Keratinocyte (primary cell): ENCODE data around the gene PGAP3. TPM values are rescaled to one million over a fixed set of nuclear protein-coding genes. Genes with fewer than 3 reads are reported as not detected.

Experiments
- DNase-seq: peaks from one replicate; pipeline ENCODE4 v3.0.0-alpha.2; 2011; ENCODE audit warnings: low read depth, missing footprints, low spot score
- FAIRE-seq: peaks from 2 replicates; lab custom pipeline; 2011; peaks lifted over from hg19 to GRCh38; lab: Jason Lieb, UNC
- H2AFZ ChIP-seq: 2 replicates; pipeline ENCODE4 v1.6.0; 2012; ENCODE audit warnings: low read length, control low read depth, inconsistent platforms; ENCODE audit not compliant: control insufficient read depth
- H3K27ac ChIP-seq: 2 replicates; pipeline ENCODE4 v1.5.1; 2011; ENCODE audit warnings: low read length; ENCODE audit not compliant: control insufficient read depth, insufficient read depth
- H3K27me3 ChIP-seq: 3 replicates; pipeline ENCODE4 v1.6.0; 2011; ENCODE audit warnings: low read length; ENCODE audit not compliant: control insufficient read depth, insufficient read depth; ENCODE audit errors: extremely low read depth
- H3K36me3 ChIP-seq, 2 experiments: 2 replicates in 1 of 2; 3 replicates in 1 of 2; pipeline ENCODE4 v1.5.1; 2011; ENCODE audit warnings: low read length in 2 of 2, mild to moderate bottlenecking in 1 of 2; ENCODE audit not compliant: control insufficient read depth in 2 of 2, insufficient read depth in 2 of 2; ENCODE audit errors: extremely low read depth in 1 of 2
- H3K4me1 ChIP-seq: 3 replicates; pipeline ENCODE4 v1.5.1; 2011; ENCODE audit warnings: low read length; ENCODE audit not compliant: control insufficient read depth, insufficient read depth; ENCODE audit errors: extremely low read depth
- H3K4me2 ChIP-seq: 3 replicates; pipeline ENCODE4 v1.6.0; 2011; ENCODE audit warnings: low read depth, low read length; ENCODE audit not compliant: control insufficient read depth, insufficient read depth; ENCODE audit errors: extremely low read depth
- H3K4me3 ChIP-seq, 3 experiments: fragments of 200-600 bp in 1 of 3; sonication (generic) in 1 of 3; 2 replicates in 2 of 3; 3 replicates in 1 of 3; pipeline ENCODE4 v1.5.1; 2011 to 2016; ENCODE audit warnings: low read length in 3 of 3, mild to moderate bottlenecking in 3 of 3, control low read depth in 2 of 3, inconsistent platforms in 1 of 3, low read depth in 1 of 3, mixed read lengths in 1 of 3, mixed run types in 1 of 3, moderate library complexity in 1 of 3; ENCODE audit not compliant: control insufficient read depth in 2 of 3, insufficient read depth in 2 of 3; ENCODE audit errors: extremely low read depth in 1 of 3
- H3K79me2 ChIP-seq: 2 replicates; pipeline ENCODE4 v1.6.0; 2012; ENCODE audit warnings: low read length; ENCODE audit not compliant: control insufficient read depth, insufficient read depth
- H3K9ac ChIP-seq: 3 replicates; pipeline ENCODE4 v1.6.0; 2011; ENCODE audit warnings: low read length; ENCODE audit not compliant: control insufficient read depth, insufficient read depth; ENCODE audit errors: extremely low read depth
- H3K9me1 ChIP-seq: 3 replicates; pipeline ENCODE4 v1.6.0; 2011; ENCODE audit warnings: low read length; ENCODE audit not compliant: control insufficient read depth, insufficient read depth; ENCODE audit errors: extremely low read depth
- H3K9me3 ChIP-seq: 2 replicates; pipeline ENCODE4 v1.5.1; 2012; ENCODE audit warnings: low read depth, low read length; ENCODE audit not compliant: control insufficient read depth
- H4K20me1 ChIP-seq: 3 replicates; pipeline ENCODE4 v1.6.0; 2011; ENCODE audit warnings: low read length; ENCODE audit not compliant: control insufficient read depth, insufficient read depth; ENCODE audit errors: extremely low read depth
- EZH2 ChIP-seq: IDR thresholded peaks from one replicate; pipeline ENCODE4 v1.6.1; 2012; ENCODE audit warnings: inconsistent platforms, mild to moderate bottlenecking, low read length, moderate library complexity
- dilution Hi-C: fragments of 300-500 bp; cut with MboI; formaldehyde crosslinking; loops from one replicate; pipeline ENCODE4 v1.7.0; 2020; ENCODE audit warnings: low sequenced_read_pairs; ENCODE audit not compliant: extremely low pct_ligation_motif_present
- polyA plus RNA-seq, 5 experiments: library from polyadenylated mRNA; depleted of rRNA in 3 of 5; stranded (reverse) in 3 of 5; stranded (forward) in 1 of 5; unstranded in 1 of 5; fragments of >200 nt; gene quantifications; 1 replicate in 1 of 5; 2 replicates in 3 of 5; 3 replicates in 1 of 5; pipeline versions ENCODE4 v1.2.1 to v1.2.3, GENCODE V29; 2011 to 2012; ENCODE audit warnings: missing spikeins in 2 of 5, low read depth in 1 of 5, low replicate concordance in 1 of 5
- small RNA-seq, 3 experiments: library from RNA; depleted of rRNA; stranded (forward); fragments of <200 nt; gene quantifications; one replicate each; pipeline ENCODE3, GENCODE V24; 2012; ENCODE audit warnings: low read depth in 3 of 3, low replicate concordance in 1 of 3; ENCODE audit not compliant: insufficient read length in 3 of 3
- TF ChIP-seq, protein P1 (sequence below), 3 experiments: IDR thresholded peaks in 1 of 3; conservative IDR thresholded peaks in 1 of 3; optimal IDR thresholded peaks in 1 of 3; 2 replicates in 2 of 3; 3 replicates in 1 of 3; pipeline versions ENCODE3 to v1.5.1; 2011; ENCODE audit warnings: low read length in 3 of 3, mild to moderate bottlenecking in 3 of 3, moderate library complexity in 2 of 3, control low read depth in 1 of 3, inconsistent platforms in 1 of 3; ENCODE audit not compliant: insufficient read depth in 2 of 3; ENCODE audit errors: extremely low read depth in 1 of 3

PGAP3 gene
- polyA plus RNA-seq, 1 donor (not counting 4 experiments of a cell fraction or from before 2014, with no cell fraction given) = 5.6 TPM

DNA sequence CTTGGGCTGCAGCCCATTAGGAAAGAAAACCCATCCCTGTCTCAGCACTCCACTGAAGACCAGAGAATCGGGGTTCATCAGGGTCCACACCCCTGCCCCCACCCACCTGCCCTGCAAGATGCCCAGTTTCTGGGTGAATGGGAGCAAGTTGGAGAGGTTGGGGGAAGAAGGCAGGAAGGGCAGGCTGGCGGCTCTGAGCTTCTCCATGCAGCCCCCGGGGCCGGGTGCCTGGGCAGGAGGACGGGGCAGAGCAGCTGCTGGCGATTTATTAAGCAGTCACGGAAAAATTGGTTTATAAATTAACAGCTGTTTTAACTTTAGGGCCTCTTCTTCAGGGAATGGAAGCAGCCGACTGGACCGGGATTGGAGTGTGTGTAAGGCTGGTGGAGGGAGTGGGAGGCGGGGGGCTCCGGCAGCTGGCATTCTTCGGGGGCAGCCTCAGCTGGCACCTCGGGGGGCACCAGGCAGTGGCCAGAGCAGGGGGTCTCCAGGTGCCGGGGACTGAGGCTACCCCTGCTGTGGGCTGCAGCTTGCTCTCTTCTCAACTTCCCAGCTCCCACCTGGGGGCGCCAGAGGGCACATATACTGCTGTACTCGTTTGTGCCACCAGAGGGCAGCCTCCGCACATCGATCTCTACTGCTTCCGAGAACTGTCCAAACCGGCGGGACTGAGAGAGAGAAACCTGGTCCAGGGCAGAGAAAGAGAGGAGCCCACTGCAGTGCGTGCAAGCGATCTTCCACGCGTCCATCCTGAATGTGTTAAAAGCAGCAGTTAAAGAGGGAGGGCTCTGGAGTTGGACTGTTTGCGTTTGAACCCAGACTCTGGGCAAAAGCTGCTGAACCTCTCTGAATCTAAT, 66.1 kb downstream of the PGAP3 start:
- Histone ChIP-seq H3K79me2 (no peaks in the 10 kb centered on the region), H3K4me1 (peaks cover 32% of the 10 kb centered on the region), H3K9ac (no peak overlapping the region), H3K9me1 (no peaks in the 10 kb centered on the region), H3K36me3 (no peaks in the 10 kb centered on the region), H3K27me3 (peaks cover 43% of the 10 kb centered on the region), H3K4me2 (peak overlapping the region; percentile 55), H3K4me3 (no peak overlapping the region), H3K27ac (no peak overlapping the region), H4K20me1 (peaks cover 2% of the 10 kb centered on the region), H3K9me3 (no peaks in the 10 kb centered on the region), H2AFZ (no peak overlapping the region)
- dilution Hi-C loops = no loop called here
- DNase-seq (no peak), FAIRE-seq (peak; percentile 90)
- no peak for TF ChIP-seq EZH2
- TF ChIP-seq, protein P1, sequence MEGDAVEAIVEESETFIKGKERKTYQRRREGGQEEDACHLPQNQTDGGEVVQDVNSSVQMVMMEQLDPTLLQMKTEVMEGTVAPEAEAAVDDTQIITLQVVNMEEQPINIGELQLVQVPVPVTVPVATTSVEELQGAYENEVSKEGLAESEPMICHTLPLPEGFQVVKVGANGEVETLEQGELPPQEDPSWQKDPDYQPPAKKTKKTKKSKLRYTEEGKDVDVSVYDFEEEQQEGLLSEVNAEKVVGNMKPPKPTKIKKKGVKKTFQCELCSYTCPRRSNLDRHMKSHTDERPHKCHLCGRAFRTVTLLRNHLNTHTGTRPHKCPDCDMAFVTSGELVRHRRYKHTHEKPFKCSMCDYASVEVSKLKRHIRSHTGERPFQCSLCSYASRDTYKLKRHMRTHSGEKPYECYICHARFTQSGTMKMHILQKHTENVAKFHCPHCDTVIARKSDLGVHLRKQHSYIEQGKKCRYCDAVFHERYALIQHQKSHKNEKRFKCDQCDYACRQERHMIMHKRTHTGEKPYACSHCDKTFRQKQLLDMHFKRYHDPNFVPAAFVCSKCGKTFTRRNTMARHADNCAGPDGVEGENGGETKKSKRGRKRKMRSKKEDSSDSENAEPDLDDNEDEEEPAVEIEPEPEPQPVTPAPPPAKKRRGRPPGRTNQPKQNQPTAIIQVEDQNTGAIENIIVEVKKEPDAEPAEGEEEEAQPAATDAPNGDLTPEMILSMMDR (optimal IDR thresholded peaks at IDR 0.05 in 1 of 3, IDR thresholded peaks at IDR 0.05 in 1 of 3, conservative IDR thresholded peaks at IDR 0.05 in 1 of 3; ENCODE audit: extremely low read depth in 1 of 3, insufficient read depth in 2 of 3, low read length in 3 of 3) = peak; percentile 100

Small RNA genes within 50 kb of the gene (small RNA-seq; reads per million reads assigned to genes)
- gene MIR4728 = 0 to 0.33 (median 0.25) reads per million in 3 experiments

Other genes starting within 250 kb of the PGAP3 start
- gene MED1, start 236.8 kb downstream of the PGAP3 start, polyA plus RNA-seq = 26.7 to 31.1 TPM (median 27.1 TPM) in 3 replicates
- gene CDK12, start 226.6 kb downstream of the PGAP3 start, polyA plus RNA-seq = 25.7 to 26.6 TPM (median 26.2 TPM) in 3 replicates
- gene NEUROD2, start 80.1 kb downstream of the PGAP3 start, polyA plus RNA-seq = not detected in 3 replicates
- gene PPP1R1B, start 61.1 kb downstream of the PGAP3 start, polyA plus RNA-seq = 0.14 to 0.35 TPM (median 0.18 TPM) in 3 replicates
- 29.0 to 39.6 TPM (median 33.9 TPM) in 3 replicates for gene STARD3, start 50.9 kb downstream of the PGAP3 start, polyA plus RNA-seq
- gene TCAP, start 22.7 kb downstream of the PGAP3 start, polyA plus RNA-seq = 0.06 to 0.26 TPM (median 0.20 TPM) in 3 replicates
- gene PNMT, start 19.6 kb downstream of the PGAP3 start, polyA plus RNA-seq = not detected in 3 replicates
- gene ERBB2, start 12.0 kb upstream of the PGAP3 start, polyA plus RNA-seq = 21.4 to 35.8 TPM (median 26.9 TPM) in 3 replicates
- 38.4 to 59.0 TPM (median 51.8 TPM) in 3 replicates for gene MIEN1, start 42.5 kb upstream of the PGAP3 start, polyA plus RNA-seq
- gene GRB7, start 49.9 kb upstream of the PGAP3 start, polyA plus RNA-seq = 4.0 to 5.3 TPM (median 4.2 TPM) in 3 replicates
- gene IKZF3, start 176.3 kb upstream of the PGAP3 start, polyA plus RNA-seq = 0.04 TPM in 1 of 3 replicates, not detected in the others
- gene ZPBP2, start 180.1 kb upstream of the PGAP3 start, polyA plus RNA-seq = not detected in 3 replicates
- 2.3 to 10.5 TPM (median 7.1 TPM) in 3 replicates for gene GSDMB, start 230.6 kb upstream of the PGAP3 start, polyA plus RNA-seq
- 22.0 to 91.4 TPM (median 36.3 TPM) in 3 replicates for gene ORMDL3, start 239.5 kb upstream of the PGAP3 start, polyA plus RNA-seq
- gene LRRC3C, start 239.7 kb upstream of the PGAP3 start, polyA plus RNA-seq = not detected in 3 replicates